ENCODE measurements around the gene ADORA1. TPM values are rescaled to one million over a fixed set of nuclear protein-coding genes. Genes with fewer than 3 reads are reported as not detected.

Gene ADORA1
- total RNA-seq, 1 donor from 2014 or later, result not detected

GRCh38 chr1:203142684-203143408 lies 15.3 kb downstream of the ADORA1 start:
- no peak for DNase-seq (ENCODE audit: low spot score)
- Mint-ChIP-seq H3K27me3 (ENCODE audit: insufficient read depth) (peaks cover 2% of the 10 kb centered on the region), H3K9me3 (no peaks in the 10 kb centered on the region), H3K4me3 (no peak overlapping the region), H3K27ac (no peak overlapping the region), H3K4me1 (ENCODE audit: low read depth) (no peaks in the 10 kb centered on the region), H3K36me3 (ENCODE audit: low read depth) (no peaks in the 10 kb centered on the region)
- intact Hi-C loops (cut with micrococcal nuclease), result no loop called here

GRCh38 chr1:203143641-203144040 lies 16.1 kb downstream of the ADORA1 start:
- intact Hi-C loops (cut with micrococcal nuclease), result no loop called here
- no peak for DNase-seq (ENCODE audit: low spot score)

GRCh38 chr1:203144661-203145060 lies 17.1 kb downstream of the ADORA1 start:
- H3K36me3 Mint-ChIP-seq (ENCODE audit: low read depth), result no peaks in the 10 kb centered on the region
- no peak for DNase-seq (ENCODE audit: low spot score)
- H3K4me1 Mint-ChIP-seq (ENCODE audit: low read depth), result no peaks in the 10 kb centered on the region
- H3K27ac Mint-ChIP-seq, result no peak overlapping the region
- no peaks in the 10 kb centered on the region for H3K9me3 Mint-ChIP-seq
- intact Hi-C loops (cut with micrococcal nuclease), result no loop called here
- H3K27me3 Mint-ChIP-seq (ENCODE audit: insufficient read depth), result peaks cover 2% of the 10 kb centered on the region
- H3K4me3 Mint-ChIP-seq, result no peak overlapping the region

More at GRCh38 chr1:203143641-203144040, 16.1 kb downstream of the ADORA1 start:
- no peaks in the 10 kb centered on the region for H3K4me1 Mint-ChIP-seq (ENCODE audit: low read depth)
- no peak overlapping the region for H3K27ac Mint-ChIP-seq
- H3K9me3 Mint-ChIP-seq, result no peaks in the 10 kb centered on the region
- H3K27me3 Mint-ChIP-seq (ENCODE audit: insufficient read depth), result peaks cover 2% of the 10 kb centered on the region
- H3K36me3 Mint-ChIP-seq (ENCODE audit: low read depth), result no peaks in the 10 kb centered on the region
- no peak overlapping the region for H3K4me3 Mint-ChIP-seq

GRCh38 chr1:203145321-203146041 lies 18.0 kb downstream of the ADORA1 start:
- H3K36me3 Mint-ChIP-seq (ENCODE audit: low read depth), result no peaks in the 10 kb centered on the region
- intact Hi-C loops (cut with micrococcal nuclease), result no loop called here
- no peaks in the 10 kb centered on the region for H3K9me3 Mint-ChIP-seq
- DNase-seq (ENCODE audit: low spot score), result no peak
- peaks cover 2% of the 10 kb centered on the region for H3K27me3 Mint-ChIP-seq (ENCODE audit: insufficient read depth)
- H3K4me1 Mint-ChIP-seq (ENCODE audit: low read depth), result no peaks in the 10 kb centered on the region
- no peak overlapping the region for H3K27ac Mint-ChIP-seq
- H3K4me3 Mint-ChIP-seq, result no peak overlapping the region

GRCh38 chr1:203146042-203146369 lies 18.5 kb downstream of the ADORA1 start:
- Mint-ChIP-seq H3K36me3 (ENCODE audit: low read depth) (no peaks in the 10 kb centered on the region), H3K9me3 (no peaks in the 10 kb centered on the region), H3K27me3 (ENCODE audit: insufficient read depth) (no peaks in the 10 kb centered on the region), H3K27ac (no peak overlapping the region), H3K4me1 (ENCODE audit: low read depth) (no peaks in the 10 kb centered on the region), H3K4me3 (no peak overlapping the region)
- intact Hi-C loops (cut with micrococcal nuclease), result no loop called here
- DNase-seq (ENCODE audit: low spot score), result no peak

- no peaks in the 10 kb centered on the region for H3K27me3 Mint-ChIP-seq (ENCODE audit: insufficient read depth)
- intact Hi-C loops (cut with micrococcal nuclease), result no loop called here
- no peak overlapping the region for H3K4me3 Mint-ChIP-seq
- DNase-seq (ENCODE audit: low spot score), result no peak
- H3K9me3 Mint-ChIP-seq, result no peaks in the 10 kb centered on the region
- H3K4me1 Mint-ChIP-seq (ENCODE audit: low read depth), result no peaks in the 10 kb centered on the region
- H3K36me3 Mint-ChIP-seq (ENCODE audit: low read depth), result no peaks in the 10 kb centered on the region
- no peak overlapping the region for H3K27ac Mint-ChIP-seq
These were observed 19.0 kb downstream of the ADORA1 start for GRCh38 chr1:203146537-203146936.

GRCh38 chr1:203147376-203147775 lies 19.9 kb downstream of the ADORA1 start:
- Mint-ChIP-seq H3K9me3 (no peaks in the 10 kb centered on the region), H3K4me1 (ENCODE audit: low read depth) (no peaks in the 10 kb centered on the region)

GRCh38 chr1:203148127-203148526 lies 20.6 kb downstream of the ADORA1 start:
- Mint-ChIP-seq H3K27me3 (ENCODE audit: insufficient read depth) (no peaks in the 10 kb centered on the region), H3K9me3 (no peaks in the 10 kb centered on the region), H3K27ac (no peak overlapping the region), H3K4me1 (ENCODE audit: low read depth) (no peaks in the 10 kb centered on the region), H3K4me3 (no peak overlapping the region), H3K36me3 (ENCODE audit: low read depth) (no peaks in the 10 kb centered on the region)
- intact Hi-C loops (cut with micrococcal nuclease), result no loop called here
- no peak for DNase-seq (ENCODE audit: low spot score)

More at GRCh38 chr1:203147376-203147775, 19.9 kb downstream of the ADORA1 start:
- intact Hi-C loops (cut with micrococcal nuclease), result no loop called here
- H3K27me3 Mint-ChIP-seq (ENCODE audit: insufficient read depth), result no peaks in the 10 kb centered on the region
- no peak overlapping the region for H3K27ac Mint-ChIP-seq
- no peak for DNase-seq (ENCODE audit: low spot score)
- H3K36me3 Mint-ChIP-seq (ENCODE audit: low read depth), result no peaks in the 10 kb centered on the region
- H3K4me3 Mint-ChIP-seq, result no peak overlapping the region

- DNase-seq (ENCODE audit: low spot score), result no peak
- H3K27ac Mint-ChIP-seq, result no peak overlapping the region
- H3K4me3 Mint-ChIP-seq, result no peak overlapping the region
- H3K36me3 Mint-ChIP-seq (ENCODE audit: low read depth), result no peaks in the 10 kb centered on the region
- no peaks in the 10 kb centered on the region for H3K4me1 Mint-ChIP-seq (ENCODE audit: low read depth)
- intact Hi-C loops (cut with micrococcal nuclease), result no loop called here
- no peaks in the 10 kb centered on the region for H3K9me3 Mint-ChIP-seq
- no peaks in the 10 kb centered on the region for H3K27me3 Mint-ChIP-seq (ENCODE audit: insufficient read depth)
These were observed 21.1 kb downstream of the ADORA1 start for GRCh38 chr1:203148579-203148978.

- no peak for DNase-seq (ENCODE audit: low spot score)
- Mint-ChIP-seq H3K4me3 (no peak overlapping the region), H3K4me1 (ENCODE audit: low read depth) (no peaks in the 10 kb centered on the region), H3K36me3 (ENCODE audit: low read depth) (no peaks in the 10 kb centered on the region), H3K27ac (no peak overlapping the region), H3K9me3 (no peaks in the 10 kb centered on the region), H3K27me3 (ENCODE audit: insufficient read depth) (no peaks in the 10 kb centered on the region)
- intact Hi-C loops (cut with micrococcal nuclease), result no loop called here
These were observed 21.8 kb downstream of the ADORA1 start for GRCh38 chr1:203149188-203149840.

GRCh38 chr1:203150511-203151297 lies 23.2 kb downstream of the ADORA1 start:
- Mint-ChIP-seq H3K4me3 (no peak overlapping the region), H3K27ac (no peak overlapping the region), H3K9me3 (no peaks in the 10 kb centered on the region), H3K4me1 (ENCODE audit: low read depth) (no peaks in the 10 kb centered on the region), H3K36me3 (ENCODE audit: low read depth) (no peaks in the 10 kb centered on the region), H3K27me3 (ENCODE audit: insufficient read depth) (no peaks in the 10 kb centered on the region)
- no peak for DNase-seq (ENCODE audit: low spot score)
- intact Hi-C loops (cut with micrococcal nuclease), result no loop called here

- Mint-ChIP-seq H3K9me3 (no peaks in the 10 kb centered on the region), H3K4me3 (no peak overlapping the region), H3K27me3 (ENCODE audit: insufficient read depth) (no peaks in the 10 kb centered on the region), H3K36me3 (ENCODE audit: low read depth) (no peaks in the 10 kb centered on the region), H3K4me1 (ENCODE audit: low read depth) (no peaks in the 10 kb centered on the region), H3K27ac (no peak overlapping the region)
- intact Hi-C loops (cut with micrococcal nuclease), result no loop called here
- no peak for DNase-seq (ENCODE audit: low spot score)
These were observed 24.0 kb downstream of the ADORA1 start for GRCh38 chr1:203151362-203152157.

Data from activated T-helper 1 cell treated with anti-CD3 and anti-CD28 coated beads, Interleukin-12 subunit alpha, Interleukin-12 subunit beta, Interleukin-2, Interleukin-4 antibody, amounts not matched to agents 30 ng/mL and 10 ng/mL and 1 ng/mL, durations not matched to agents 14 hours and 24 hours and 36 hours (primary cell).